GM18907 (cell line): ENCODE results near the gene KIF1B.
"Not testable (repeated sequence)": the region's sequence is repeated elsewhere in the genome, so short reads cannot be mapped to it uniquely, and the experiment has no call there.

Experiments used
- ATAC-seq: cut with Tn5 transposase; IDR thresholded peaks from one replicate; pipeline ENCODE4 v1.9.1; 2021; ENCODE audit warnings: mild to moderate bottlenecking, moderate library complexity; ENCODE audit not compliant: unreplicated experiment

Gene KIF1B

GRCh38 chr1:10236405-10237156, 26.2 kb downstream of the KIF1B start:
- ATAC-seq, result no peak

DNA sequence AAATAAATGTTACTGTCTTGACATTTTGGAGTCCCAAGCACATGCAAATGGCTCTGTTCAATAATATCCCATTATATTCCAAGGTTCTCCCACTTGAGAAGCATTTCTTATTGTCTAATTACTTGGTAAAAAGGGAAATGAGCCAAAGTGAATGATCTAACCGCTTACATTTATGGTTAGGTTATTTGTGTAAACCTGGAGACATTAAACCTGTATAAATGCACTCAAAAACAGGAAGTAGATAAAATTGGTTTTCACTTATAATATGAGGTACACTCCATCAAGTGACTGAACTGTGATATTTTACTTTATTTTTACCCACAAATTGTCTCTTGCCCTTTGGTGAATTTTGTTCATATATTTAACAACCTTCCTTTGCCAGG, 26.8 kb downstream of the KIF1B start:
- ATAC-seq, result no peak

GRCh38 chr1:10242135-10242534, 31.8 kb downstream of the KIF1B start:
- no peak for ATAC-seq

DNA sequence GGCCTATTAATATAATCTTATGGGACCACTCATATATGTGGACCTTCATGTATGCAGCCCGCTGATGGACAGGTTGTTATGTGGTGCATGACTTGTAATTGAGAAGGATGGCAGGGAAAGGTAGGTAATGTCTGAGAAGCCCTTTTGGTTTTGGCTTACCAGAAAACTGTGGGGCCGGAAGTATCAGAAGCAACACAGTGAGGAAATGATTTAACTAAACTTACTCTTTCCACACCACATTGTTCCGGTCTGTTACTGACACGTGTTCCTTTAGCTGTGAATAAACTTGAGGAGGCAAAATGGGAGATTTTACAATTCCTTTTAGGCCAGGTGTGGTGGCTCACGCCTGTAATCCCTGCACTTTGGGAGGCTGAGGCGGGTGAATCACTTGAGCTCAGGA, 32.4 kb downstream of the KIF1B start:
- ATAC-seq, result no peak

GRCh38 chr1:10245674-10246073, 35.3 kb downstream of the KIF1B start:
- no peak for ATAC-seq

GRCh38 chr1:10249808-10250457, 39.6 kb downstream of the KIF1B start:
- no peak for ATAC-seq

DNA sequence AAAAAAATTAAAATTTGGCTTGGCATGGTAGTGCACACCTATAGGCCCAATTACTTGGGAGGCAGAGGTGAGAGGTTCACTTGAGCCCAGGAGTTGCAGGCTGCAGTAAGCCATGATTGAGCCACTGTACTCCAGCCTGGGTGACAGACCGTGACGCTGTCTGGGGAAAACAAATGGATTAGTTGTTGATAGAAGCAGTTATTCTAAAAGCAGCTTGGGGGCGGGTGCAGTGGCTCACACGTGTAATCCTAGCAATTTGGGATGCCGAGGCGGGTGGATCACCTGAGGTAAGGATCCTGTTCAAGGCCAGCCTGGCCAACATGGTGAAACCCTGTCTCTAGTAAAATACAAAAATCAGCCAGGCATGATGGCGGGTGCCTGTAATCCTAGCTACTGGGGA, 40.3 kb downstream of the KIF1B start:
- no peak for ATAC-seq

DNA sequence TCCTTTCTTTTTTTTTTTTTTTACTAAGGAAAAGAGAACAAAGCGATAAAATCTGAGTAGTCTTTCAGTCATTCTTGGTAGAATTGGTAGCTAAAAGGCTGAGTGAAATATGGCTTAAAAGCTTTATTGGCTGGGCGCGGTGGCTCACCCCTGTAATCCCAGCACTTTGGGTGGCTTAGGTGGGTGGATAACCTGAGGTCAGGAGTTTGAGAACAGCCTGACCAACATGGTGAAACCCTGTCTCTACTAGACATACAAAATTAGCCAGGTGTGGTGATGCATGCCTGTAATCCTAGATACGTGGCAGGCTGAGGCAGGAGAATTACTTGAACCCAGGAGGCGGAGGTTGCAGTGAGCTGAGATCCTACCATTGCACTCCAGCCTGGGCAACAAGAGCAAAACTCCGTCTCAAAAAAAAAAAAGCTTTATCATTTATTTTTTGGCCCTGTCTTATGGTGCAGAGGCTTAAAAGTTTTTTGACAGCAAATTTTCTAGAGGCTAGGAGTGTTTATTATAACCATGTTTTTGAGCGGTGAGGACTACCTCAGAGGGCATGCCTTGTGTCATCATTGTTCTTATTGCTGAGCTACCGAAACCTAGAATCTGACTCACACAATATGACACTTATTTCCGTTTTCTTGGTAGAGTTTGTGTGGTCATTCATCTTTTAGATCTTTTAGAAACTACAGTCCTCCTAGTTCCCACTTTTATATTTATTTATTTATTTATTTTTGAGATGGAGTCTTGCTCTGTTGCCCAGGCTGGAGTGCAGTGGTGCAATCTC, 41.1 kb downstream of the KIF1B start:
- ATAC-seq, result not testable (repeated sequence)

GRCh38 chr1:10252508-10252907, 42.1 kb downstream of the KIF1B start:
- no peak for ATAC-seq

DNA sequence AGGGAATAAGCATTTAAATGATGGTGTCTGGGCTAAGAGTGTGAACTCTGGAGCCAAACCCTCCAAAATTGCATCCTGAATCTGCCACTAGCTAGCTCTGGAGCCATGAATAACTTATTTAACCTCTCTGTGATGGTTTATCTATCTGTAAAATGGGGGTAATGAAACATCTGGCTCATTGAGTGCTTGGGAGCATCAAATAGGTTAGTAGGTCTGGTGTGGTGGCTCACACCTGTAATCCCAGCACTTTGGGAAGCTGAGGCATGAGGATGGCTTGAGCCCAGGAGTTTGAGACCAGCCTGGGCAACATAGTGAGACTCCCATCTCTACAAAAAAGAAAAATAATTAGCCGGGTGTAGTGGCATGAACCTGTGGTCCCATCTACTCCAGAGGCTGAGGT, 42.8 kb downstream of the KIF1B start:
- no peak for ATAC-seq

GRCh38 chr1:10253755-10254154, 43.4 kb downstream of the KIF1B start:
- ATAC-seq, result no peak

DNA sequence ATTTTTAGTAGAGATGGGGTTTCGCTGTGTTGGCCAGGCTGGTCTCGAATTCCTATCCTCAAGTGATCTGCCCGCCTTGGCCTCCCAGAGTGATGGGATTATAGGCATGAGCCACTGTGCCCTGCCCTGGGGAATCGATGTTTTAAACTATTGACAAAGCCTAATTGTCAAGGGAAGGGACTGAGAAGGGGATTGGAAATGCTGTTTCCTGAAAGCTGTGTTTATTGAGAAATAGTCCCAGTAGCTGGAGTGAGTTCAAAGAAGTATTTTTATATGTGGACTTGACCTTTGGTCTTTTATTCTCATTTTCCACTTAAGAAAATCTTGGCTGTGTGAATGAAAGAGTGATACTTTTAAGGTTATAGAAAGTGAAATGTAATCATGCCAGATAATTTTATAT, 47.5 kb downstream of the KIF1B start:
- ATAC-seq, result no peak

GRCh38 chr1:10259547-10259946, 49.2 kb downstream of the KIF1B start:
- not testable (repeated sequence) for ATAC-seq

GRCh38 chr1:10263450-10264082, 53.2 kb downstream of the KIF1B start:
- ATAC-seq, result no peak

- ATAC-seq, result no peak
These were observed 54.7 kb downstream of the KIF1B start for GRCh38 chr1:10265027-10265426.

GRCh38 chr1:10265900-10266299, 55.5 kb downstream of the KIF1B start:
- ATAC-seq, result no peak

DNA sequence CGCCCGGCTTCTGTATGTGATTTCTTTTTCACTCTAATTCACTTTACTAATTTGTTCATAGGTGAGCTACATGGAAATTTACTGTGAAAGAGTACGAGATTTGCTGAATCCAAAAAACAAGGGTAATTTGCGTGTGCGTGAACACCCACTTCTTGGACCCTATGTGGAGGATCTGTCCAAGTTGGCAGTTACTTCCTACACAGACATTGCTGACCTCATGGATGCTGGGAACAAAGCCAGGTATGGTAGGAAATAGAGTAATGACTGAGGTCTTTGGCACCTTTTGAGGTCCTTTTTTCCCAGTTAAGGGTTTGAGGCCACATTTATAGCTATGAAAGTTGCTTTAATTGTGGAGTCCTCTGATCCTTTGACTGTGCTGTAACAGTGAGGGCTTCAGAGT, 56.9 kb downstream of the KIF1B start:
- no peak for ATAC-seq

DNA sequence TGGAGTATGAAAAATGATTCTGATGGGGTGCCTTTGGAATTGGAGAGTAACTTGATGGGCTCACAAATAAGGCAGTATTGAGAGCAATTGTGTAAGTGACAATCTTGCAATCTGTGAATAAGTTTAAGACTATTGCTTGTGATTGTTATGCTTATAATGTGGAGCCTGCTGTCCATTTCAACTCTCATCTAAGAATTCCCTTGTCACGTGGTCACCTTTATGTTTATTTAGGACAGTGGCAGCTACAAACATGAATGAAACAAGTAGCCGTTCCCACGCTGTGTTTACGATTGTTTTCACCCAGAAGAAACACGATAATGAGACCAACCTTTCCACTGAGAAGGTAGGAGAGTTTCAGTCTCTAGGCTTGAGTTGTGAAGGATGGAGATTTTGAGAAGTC, 57.6 kb downstream of the KIF1B start:
- ATAC-seq, result no peak

GRCh38 chr1:10271090-10271489, 60.7 kb downstream of the KIF1B start:
- ATAC-seq, result no peak

GRCh38 chr1:10271869-10272268, 61.5 kb downstream of the KIF1B start:
- ATAC-seq, result no peak

- no peak for ATAC-seq
These were observed 61.9 kb downstream of the KIF1B start for GRCh38 chr1:10272274-10272673.
